ENCODE data around the gene TNRC6C. TPM values are rescaled to one million over a fixed set of nuclear protein-coding genes. Genes with fewer than 3 reads are reported as not detected.
"Not testable (repeated sequence)": the region's sequence is repeated elsewhere in the genome, so short reads cannot be mapped to it uniquely, and the experiment has no call there.

TNRC6C gene
- total RNA-seq, 1 donor from 2014 or later = 15.5 TPM

DNA sequence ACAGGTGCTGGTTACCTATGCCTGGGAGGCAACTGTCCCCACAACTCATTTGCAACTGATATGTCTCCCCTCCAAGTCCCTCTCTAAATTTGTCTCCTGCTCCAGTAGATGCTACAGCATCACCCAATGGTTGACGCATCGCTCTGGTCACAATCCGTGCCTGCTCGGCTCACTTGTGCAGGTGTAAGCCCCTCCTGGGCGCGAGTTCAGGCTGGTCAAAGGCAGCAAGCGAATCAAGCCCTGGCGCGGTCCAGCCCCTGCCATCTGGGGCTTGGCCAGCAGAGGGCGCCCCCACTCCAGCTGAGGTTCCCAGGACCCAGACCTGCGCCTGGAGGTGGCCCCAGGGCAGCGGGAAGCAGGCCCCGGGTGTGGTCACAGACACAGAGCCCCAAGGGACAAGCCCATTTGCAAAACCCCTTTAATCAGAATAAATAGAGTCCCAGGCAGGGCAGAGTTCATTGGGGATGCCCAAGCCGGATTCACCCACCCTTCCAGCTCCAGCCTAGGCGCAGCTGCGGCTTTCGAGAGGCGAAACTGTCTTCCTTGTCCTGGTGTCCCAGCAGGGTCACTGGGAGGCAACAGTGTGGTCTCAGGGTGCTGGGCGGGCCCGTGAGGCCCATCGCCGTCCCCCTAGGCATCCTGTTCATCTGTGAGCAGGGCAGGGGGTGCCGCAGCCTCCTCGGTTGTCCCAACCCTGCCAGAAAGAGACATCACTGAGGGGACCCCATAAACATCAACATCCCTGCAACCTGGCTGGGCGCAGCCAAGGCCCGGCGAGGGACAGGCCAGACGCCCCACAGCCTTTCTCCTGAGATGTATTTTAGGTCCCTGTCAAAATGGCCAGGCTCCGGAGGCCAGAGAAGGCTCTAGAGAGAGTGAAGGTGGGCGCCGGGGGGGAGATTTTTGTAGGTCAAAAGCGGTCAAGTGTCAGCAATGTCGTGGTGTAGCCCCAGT, 154.3 kb downstream of the TNRC6C start:
- DNase-seq (ENCODE audit: low spot score) = peak; percentile 68
- Mint-ChIP-seq H3K36me3 (ENCODE audit: low read depth) (peaks cover 40% of the 10 kb centered on the region), H3K27me3 (ENCODE audit: insufficient read depth) (no peaks in the 10 kb centered on the region), H3K27ac (peak overlapping the region; percentile 76), H3K9me3 (no peaks in the 10 kb centered on the region), H3K4me1 (ENCODE audit: low read depth) (peaks cover 29% of the 10 kb centered on the region), H3K4me3 (no peak overlapping the region)
- intact Hi-C loops (cut with micrococcal nuclease) = loop anchor here (1.0 to 5.0 kb wide), 6 partner anchors 9 to 95 kb away; partner anchors contain the start of genes SYNGR2 and TMC8

DNA sequence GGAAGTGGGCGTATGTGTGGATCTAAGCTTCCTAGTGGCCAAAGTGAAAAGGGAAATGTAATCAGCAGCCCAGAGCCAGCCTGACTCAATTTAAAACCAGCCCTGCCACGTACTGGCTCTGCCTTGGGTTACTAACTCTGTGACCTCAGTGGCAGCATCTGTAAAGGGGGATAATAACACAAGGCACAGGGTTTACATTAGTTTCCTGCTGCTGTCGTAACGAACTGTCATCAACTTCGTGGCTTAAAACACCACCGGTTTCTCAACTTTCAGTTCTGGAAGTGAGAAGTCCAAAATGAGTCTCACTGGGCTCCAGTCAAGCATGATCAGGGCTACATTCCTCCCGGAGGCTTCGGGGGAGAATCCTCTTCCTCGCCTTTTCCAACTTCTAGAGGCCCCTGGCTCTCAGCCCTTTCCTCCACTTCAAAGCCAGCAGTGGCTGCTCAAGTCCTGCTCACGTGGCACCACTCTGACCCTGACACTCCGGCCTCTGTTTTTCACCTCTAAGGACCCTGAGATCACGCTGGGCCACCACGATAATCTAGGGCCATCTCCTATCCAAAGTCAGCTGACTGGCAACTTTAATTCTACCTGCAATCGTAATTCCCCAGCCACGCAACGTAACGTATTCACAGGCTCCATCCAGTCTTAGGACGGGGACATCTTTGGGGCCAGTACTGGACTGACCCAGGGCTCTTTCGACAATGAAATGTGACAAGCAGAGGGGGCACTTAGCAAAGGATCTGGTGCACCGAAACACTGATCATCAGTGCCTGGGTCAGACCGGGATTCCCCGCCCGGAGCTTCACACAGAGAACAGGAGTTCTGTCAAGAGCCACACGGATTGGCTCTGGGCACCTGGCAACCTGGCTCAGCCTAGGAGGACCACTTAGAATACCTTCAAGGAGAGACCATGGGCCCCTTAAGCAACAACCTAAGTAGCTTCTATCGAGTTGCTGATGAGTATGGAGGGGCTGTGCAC, 155.6 kb downstream of the TNRC6C start:
- Mint-ChIP-seq H3K4me3 (peak overlapping the region; percentile 5), H3K4me1 (ENCODE audit: low read depth) (peaks cover 27% of the 10 kb centered on the region), H3K36me3 (ENCODE audit: low read depth) (peaks cover 40% of the 10 kb centered on the region), H3K27ac (peak overlapping the region; percentile 80), H3K9me3 (no peaks in the 10 kb centered on the region), H3K27me3 (ENCODE audit: insufficient read depth) (no peaks in the 10 kb centered on the region)
- no peak for DNase-seq (ENCODE audit: low spot score)
- intact Hi-C loops (cut with micrococcal nuclease) = loop anchor here (1.0 to 5.0 kb wide), 3 partner anchors 7 to 97 kb away; partner anchors contain the start of gene SYNGR2

DNA sequence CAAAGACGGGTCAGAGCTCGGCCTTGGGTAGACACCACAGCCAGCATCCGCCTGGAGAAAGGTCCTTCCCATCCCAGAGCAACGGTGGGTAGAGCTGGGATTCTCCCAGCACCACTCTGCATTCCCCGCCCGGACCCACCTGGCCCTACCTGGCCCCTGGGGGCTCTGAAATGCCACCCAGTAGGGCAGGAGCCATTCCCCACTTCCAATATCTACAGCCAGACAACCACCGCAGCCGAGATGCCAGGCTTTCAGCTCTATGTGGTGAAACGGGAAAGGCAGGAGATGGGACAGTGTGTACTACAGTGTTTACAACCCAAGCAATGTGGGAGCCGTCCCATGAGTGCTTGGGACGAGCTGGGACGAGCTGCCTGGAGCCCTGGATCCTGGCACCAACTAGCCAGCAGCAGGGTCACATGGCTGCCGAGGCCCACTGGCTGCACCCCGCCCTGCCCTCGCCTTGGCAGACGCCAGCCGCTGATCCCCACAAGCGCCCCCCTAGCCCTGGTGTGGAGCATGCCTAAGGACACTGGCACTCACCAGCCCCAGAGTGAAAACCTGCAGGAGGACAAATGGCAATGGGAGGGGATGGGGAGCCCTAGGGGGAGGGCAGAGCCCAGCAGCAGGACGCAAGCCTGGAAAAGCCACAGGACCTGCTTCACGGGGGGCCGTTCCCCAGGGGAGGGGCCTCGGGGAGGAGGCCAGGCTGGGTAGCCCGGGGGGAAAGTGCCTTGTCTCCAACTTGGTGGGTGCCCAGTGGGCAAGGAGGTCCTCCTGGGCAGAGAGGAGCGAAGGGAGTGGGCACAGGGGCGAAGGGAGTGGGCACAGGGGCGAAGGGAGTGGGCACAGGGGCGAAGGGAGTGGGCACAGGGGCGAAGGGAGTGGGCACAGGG, 156.6 kb downstream of the TNRC6C start:
- intact Hi-C loops (cut with micrococcal nuclease) = loop anchor here (5.0 kb wide), 1 partner anchor 98 kb away; no protein-coding TSS in a partner anchor
- H3K27ac Mint-ChIP-seq = peak overlapping the region; percentile 80
- H3K27me3 Mint-ChIP-seq (ENCODE audit: insufficient read depth) = no peaks in the 10 kb centered on the region
- no peak overlapping the region for H3K4me3 Mint-ChIP-seq
- no peak for DNase-seq (ENCODE audit: low spot score)
- H3K4me1 Mint-ChIP-seq (ENCODE audit: low read depth) = peaks cover 27% of the 10 kb centered on the region
- peaks cover 40% of the 10 kb centered on the region for H3K36me3 Mint-ChIP-seq (ENCODE audit: low read depth)
- H3K9me3 Mint-ChIP-seq = no peaks in the 10 kb centered on the region

DNA sequence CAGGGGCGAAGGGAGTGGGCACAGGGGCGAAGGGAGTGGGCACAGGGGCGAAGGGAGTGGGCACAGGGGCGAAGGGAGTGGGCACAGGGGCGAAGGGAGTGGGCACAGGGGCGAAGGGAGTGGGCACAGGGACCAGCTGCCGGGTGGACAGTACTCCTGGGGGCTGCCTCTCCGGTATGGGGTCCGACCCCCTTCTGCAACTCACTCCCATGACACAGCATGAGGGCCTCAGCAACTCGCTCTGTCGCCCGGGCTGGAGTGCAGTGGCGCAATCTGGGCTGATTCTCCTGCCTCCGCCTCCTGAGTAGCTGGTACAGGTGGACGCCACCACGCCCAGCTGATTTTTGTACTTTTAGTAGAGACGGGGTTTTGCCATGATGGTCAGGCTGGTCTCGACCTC, 157.3 kb downstream of the TNRC6C start:
- intact Hi-C loops (cut with micrococcal nuclease); H3K27me3 Mint-ChIP-seq (ENCODE audit: insufficient read depth); DNase-seq (ENCODE audit: low spot score); H3K9me3 Mint-ChIP-seq; H3K4me3 Mint-ChIP-seq; H3K27ac Mint-ChIP-seq: not testable (repeated sequence)
- peaks cover 33% of the 10 kb centered on the region for H3K4me1 Mint-ChIP-seq (ENCODE audit: low read depth)
- peaks cover 39% of the 10 kb centered on the region for H3K36me3 Mint-ChIP-seq (ENCODE audit: low read depth)

DNA sequence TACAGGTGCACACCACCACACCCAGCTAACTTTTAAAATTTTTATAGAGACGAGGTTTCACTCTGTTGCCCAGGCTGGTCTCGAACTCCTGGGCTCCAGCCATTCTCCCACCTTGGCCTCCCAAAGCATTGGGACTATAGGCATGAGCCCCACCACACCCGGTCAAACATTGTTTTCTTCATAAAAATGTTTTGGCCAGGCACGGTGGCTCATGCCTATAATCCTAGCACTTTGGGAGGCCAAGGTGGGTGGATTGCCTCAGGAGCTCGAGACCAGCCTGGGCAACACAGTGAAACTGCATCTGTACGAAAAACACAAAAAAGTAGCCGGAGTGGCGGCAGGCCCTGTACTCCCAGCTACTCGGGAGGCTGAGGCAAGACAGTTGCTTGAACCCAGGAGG, 157.9 kb downstream of the TNRC6C start:
- no peak for DNase-seq (ENCODE audit: low spot score)
- Mint-ChIP-seq H3K27me3 (ENCODE audit: insufficient read depth) (no peaks in the 10 kb centered on the region), H3K4me3 (no peak overlapping the region), H3K9me3 (no peaks in the 10 kb centered on the region), H3K27ac (no peak overlapping the region), H3K4me1 (ENCODE audit: low read depth) (peaks cover 39% of the 10 kb centered on the region), H3K36me3 (ENCODE audit: low read depth) (peaks cover 39% of the 10 kb centered on the region)
- intact Hi-C loops (cut with micrococcal nuclease) = no loop called here

DNA sequence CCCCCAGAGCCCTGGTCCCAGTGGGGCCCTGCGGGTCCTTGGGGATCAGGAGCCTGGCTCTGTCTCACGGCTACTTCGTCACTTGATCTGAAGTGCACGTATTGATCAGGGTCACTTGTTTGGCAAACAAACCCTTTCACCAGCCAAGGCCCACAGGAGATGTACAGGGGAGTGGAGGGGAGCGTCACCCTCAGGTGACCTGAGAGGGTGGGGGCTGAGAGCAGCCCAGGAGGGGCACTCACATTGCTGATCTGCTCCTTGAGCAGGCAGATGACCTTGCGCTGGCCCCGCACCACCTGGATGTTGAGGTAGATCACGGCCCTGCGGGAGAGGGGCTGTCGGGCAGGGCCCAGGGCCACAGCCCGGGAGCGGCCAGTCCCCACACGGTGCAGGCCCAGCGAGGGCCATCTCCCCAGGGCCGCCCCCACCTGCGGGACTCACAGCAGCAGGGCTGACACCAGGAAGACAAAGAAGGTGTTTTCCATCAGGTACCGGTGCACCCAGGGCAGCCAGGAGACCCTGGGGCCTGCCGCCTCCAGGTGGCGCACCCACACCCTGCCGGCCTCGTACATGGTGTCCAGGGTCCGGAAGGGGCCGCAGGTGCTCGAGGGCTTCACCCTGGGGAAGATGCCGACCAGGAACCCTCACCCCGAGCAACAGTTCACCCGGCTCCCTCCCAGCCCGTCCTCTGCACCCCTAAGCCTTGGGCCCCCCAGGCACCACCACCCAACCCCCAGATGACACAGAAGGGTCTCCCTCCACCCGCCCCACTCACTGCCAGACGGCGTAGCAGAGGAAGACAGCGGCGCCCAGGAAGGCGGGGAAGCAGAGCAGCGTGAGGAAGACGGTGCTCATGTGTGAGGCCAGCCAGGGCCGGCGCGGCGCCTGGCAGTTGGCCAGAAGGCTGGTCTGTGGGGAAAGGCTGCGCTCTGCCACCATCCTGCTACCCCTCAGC, 158.8 kb downstream of the TNRC6C start:
- no peak overlapping the region for H3K27ac Mint-ChIP-seq
- DNase-seq (ENCODE audit: low spot score) = no peak
- H3K4me1 Mint-ChIP-seq (ENCODE audit: low read depth) = peaks cover 45% of the 10 kb centered on the region
- H3K27me3 Mint-ChIP-seq (ENCODE audit: insufficient read depth) = no peaks in the 10 kb centered on the region
- peaks cover 45% of the 10 kb centered on the region for H3K36me3 Mint-ChIP-seq (ENCODE audit: low read depth)
- intact Hi-C loops (cut with micrococcal nuclease) = no loop called here
- no peaks in the 10 kb centered on the region for H3K9me3 Mint-ChIP-seq
- H3K4me3 Mint-ChIP-seq = no peak overlapping the region

DNA sequence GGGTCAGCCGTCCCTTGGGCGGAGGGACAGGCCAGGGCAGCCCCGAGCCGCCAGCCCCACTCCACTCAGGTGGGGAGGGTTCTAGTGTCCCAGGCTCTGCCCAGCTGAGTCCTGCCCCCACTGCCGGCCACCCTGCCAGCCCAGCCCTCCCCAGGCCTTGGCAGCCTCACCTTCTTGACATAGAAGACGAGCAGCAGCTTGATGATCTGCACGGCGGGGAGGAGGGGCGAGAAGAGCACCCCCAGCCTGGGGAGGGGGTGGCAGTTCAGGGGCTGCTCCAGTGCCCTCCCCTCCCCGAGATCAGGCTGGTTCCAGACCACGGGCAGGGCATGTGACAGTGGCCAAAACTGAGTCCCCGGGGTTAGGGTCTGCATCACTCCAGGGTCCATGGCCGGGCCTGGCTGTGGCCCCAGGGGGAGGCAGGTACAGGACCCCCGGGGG, 160.3 kb downstream of the TNRC6C start:
- H3K4me3 Mint-ChIP-seq = no peak overlapping the region
- no peak overlapping the region for H3K27ac Mint-ChIP-seq
- peaks cover 46% of the 10 kb centered on the region for H3K4me1 Mint-ChIP-seq (ENCODE audit: low read depth)
- intact Hi-C loops (cut with micrococcal nuclease) = no loop called here
- H3K9me3 Mint-ChIP-seq = no peaks in the 10 kb centered on the region
- H3K27me3 Mint-ChIP-seq (ENCODE audit: insufficient read depth) = no peaks in the 10 kb centered on the region
- H3K36me3 Mint-ChIP-seq (ENCODE audit: low read depth) = peaks cover 49% of the 10 kb centered on the region
- no peak for DNase-seq (ENCODE audit: low spot score)

DNA sequence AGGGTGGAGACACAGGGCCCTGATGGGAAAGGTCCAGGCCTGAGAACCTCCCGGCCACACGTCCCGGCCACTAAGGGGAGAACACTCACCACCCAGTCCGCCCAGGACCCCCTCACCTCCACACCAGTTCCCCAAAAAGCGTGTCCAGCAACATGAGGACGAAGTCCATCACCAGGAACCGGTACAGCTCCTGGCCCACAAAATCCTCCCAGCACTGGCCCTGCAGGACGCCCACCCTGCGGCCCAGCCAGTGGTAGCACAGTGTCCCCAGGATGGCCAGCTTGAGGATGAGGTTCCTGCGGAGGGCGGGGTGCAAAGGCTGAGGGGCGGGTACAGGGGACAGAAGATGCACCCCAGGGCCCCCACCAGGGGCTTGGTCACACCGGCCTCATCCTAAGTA, 162.0 kb downstream of the TNRC6C start:
- Mint-ChIP-seq H3K36me3 (ENCODE audit: low read depth) (peaks cover 43% of the 10 kb centered on the region), H3K27ac (no peak overlapping the region), H3K4me3 (peak overlapping the region; percentile 73), H3K27me3 (ENCODE audit: insufficient read depth) (no peaks in the 10 kb centered on the region), H3K4me1 (ENCODE audit: low read depth) (peaks cover 36% of the 10 kb centered on the region), H3K9me3 (no peaks in the 10 kb centered on the region)
- intact Hi-C loops (cut with micrococcal nuclease) = no loop called here
- DNase-seq (ENCODE audit: low spot score) = no peak

DNA sequence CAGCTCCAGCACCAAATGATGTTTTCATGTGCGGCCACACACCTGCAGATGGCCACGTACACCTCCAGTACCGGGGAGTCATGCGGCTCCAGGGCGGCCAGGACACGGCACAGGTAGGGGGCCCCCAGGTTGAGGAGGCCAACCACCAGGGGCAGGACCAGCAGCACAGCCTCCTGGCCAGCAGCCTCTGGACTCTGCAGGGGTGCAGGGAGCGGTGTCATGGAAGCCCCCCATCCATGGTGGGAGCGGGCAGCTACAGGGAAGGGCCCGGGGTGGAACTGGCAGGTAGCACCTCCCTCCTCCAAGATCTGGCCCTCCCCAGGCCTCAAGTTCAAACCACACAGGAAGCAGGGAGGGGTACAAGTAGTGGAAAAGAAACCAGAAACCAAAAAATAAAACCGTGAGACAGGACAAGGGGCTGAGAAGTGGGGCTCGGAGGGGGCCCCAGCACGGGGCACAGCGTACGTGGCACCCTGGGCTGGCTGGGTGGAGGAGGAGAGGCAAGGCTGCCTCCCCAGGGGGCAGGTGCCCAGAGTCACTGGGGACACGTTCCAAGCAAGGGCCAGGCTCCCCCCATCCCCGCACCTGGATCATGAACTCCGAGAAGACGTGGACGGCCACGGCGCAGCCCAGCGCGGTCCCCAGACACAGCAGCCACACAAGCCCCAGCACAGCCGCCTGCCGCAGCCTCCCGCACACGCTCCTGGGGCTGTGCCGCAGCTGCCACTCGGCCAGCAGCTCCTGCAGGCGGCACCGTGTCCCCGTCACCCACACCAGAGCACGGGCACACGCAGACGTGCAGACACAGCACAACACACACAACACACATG, 162.7 kb downstream of the TNRC6C start:
- H3K9me3 Mint-ChIP-seq = no peaks in the 10 kb centered on the region

DNA sequence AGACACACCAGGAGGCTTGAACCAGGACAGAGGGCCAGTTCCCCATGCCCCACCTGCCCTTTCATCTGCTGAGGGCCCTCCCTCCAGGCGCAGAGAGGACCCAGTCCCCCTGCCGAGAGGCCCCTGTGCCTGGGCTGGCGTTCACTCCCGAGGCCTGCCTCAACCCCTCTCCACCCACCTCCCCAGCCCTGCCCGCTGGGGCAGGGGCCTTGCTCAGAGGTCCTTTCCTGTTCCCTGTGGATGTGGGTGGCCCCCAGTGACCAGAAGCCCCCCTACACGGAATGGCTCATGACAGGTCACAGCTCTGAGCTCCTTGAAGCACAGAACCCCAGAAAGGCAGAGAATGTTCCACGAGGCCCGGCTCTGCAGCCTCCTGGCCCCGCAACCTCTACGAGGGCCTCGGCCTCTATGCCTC, 163.3 kb downstream of the TNRC6C start:
- H3K27me3 Mint-ChIP-seq (ENCODE audit: insufficient read depth) = no peaks in the 10 kb centered on the region
- no peaks in the 10 kb centered on the region for H3K9me3 Mint-ChIP-seq
- H3K27ac Mint-ChIP-seq = peak overlapping the region; percentile 70
- peaks cover 45% of the 10 kb centered on the region for H3K36me3 Mint-ChIP-seq (ENCODE audit: low read depth)
- intact Hi-C loops (cut with micrococcal nuclease) = loop anchor here (1.0 kb wide), 2 partner anchors 7 to 9 kb away; no protein-coding TSS in a partner anchor
- DNase-seq (ENCODE audit: low spot score) = no peak
- H3K4me1 Mint-ChIP-seq (ENCODE audit: low read depth) = peaks cover 41% of the 10 kb centered on the region
- H3K4me3 Mint-ChIP-seq = peak overlapping the region; percentile 73

More for the DNA sequence above, 162.7 kb downstream of the TNRC6C start:
- Mint-ChIP-seq H3K27me3 (ENCODE audit: insufficient read depth) (no peaks in the 10 kb centered on the region), H3K4me3 (peak overlapping the region; percentile 73), H3K27ac (peak overlapping the region; percentile 70), H3K4me1 (ENCODE audit: low read depth) (peaks cover 37% of the 10 kb centered on the region), H3K36me3 (ENCODE audit: low read depth) (peaks cover 45% of the 10 kb centered on the region)
- DNase-seq (ENCODE audit: low spot score) = peak; percentile 64
- intact Hi-C loops (cut with micrococcal nuclease) = loop anchor here (1.0 kb wide), 2 partner anchors 8 kb away; no protein-coding TSS in a partner anchor

All from activated T-helper 1 cell treated with anti-CD3 and anti-CD28 coated beads, Interleukin-12 subunit alpha, Interleukin-12 subunit beta, Interleukin-2, Interleukin-4 antibody, amounts not matched to agents 30 ng/mL and 10 ng/mL and 1 ng/mL, durations not matched to agents 14 hours and 24 hours and 36 hours (primary cell).